HG03575 (cell line): ENCODE results near the gene DPF3.

Experiments used
- ATAC-seq: cut with Tn5 transposase; IDR thresholded peaks from one replicate; pipeline ENCODE4 v1.9.1; 2021; ENCODE audit not compliant: unreplicated experiment, insufficient number of reproducible peaks, low FRiP score; ENCODE audit errors: extremely low read depth

DPF3 gene

GRCh38 chr14:72851635-72852034, 42.3 kb downstream of the DPF3 start:
- no peak for ATAC-seq

DNA sequence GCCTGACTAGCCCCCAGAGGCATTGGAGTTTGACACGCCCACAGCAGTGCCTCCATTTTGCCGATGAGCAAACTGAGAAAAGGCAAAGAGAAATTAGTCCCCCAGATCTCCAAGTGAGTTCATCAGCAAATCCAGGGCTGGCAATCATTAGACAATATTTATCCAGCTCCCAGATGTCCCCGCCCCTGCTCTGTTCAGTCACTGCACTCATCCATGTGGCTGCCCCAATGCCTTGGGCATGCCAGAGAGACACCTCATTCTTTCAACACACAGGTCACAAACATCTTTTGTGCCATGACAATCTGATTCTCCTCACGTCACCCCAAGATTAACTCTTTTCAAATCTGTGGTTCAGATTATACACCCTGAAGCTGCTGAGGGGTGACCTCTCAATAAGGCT, 43.5 kb downstream of the DPF3 start:
- ATAC-seq, result no peak

GRCh38 chr14:72849222-72849621, 44.7 kb downstream of the DPF3 start:
- no peak for ATAC-seq

DNA sequence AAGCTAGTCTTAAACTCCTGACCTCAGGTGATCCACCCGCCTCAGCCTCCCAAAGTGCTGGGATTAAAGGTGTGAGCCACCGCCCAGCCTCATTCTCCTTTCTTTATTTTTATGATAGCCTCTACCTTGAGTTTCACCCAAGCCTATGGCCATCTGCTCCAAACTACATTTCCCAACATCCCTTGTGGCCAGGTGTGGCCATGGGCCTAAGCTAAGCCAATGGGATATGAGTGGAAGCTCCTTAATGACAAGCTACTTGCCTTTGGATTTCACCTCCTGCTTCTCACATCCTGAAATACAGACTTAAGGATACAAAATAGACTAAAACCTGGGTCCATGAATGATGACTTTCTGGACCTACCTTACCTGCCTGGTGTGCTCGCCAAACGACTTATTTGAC, 46.2 kb downstream of the DPF3 start:
- ATAC-seq, result no peak

DNA sequence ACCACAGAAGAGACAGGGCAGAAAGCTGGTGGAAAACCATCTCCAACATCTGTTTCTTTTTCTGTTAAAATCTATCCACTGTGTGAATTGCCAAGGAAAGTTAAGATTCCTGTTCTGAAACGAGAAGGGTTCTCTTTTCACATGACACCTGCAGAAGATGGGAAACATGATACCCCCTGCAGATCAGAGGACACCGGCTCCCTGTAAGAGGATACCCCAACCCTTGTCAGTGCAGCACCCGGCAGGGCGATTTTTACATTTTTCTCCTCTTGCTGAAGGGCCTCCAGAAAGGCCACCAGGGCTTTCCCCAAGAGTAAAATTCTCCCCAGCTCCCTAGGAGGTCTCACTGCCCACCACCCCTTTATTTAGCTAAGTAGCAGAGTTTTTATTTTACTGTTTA, 48.2 kb downstream of the DPF3 start:
- ATAC-seq, result no peak

GRCh38 chr14:72845196-72845595, 48.7 kb downstream of the DPF3 start:
- ATAC-seq, result no peak

DNA sequence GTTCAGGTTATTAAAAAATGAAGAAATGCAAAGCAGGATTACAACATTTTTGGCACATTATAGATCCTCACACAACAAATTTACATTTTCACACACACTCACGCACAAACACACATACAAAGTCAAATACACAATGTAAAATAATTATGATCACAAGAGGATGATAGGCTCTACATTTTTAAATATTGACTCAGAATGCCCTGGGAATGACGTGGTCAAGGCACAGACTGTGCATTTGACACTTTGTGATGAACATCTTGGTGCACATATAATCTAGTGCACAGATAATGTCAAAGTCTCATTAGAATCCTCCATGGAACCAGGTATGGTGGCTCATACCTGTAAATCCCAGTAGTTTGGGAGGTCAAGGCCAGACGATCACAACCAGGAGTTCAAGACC, 49.4 kb downstream of the DPF3 start:
- no peak for ATAC-seq

DNA sequence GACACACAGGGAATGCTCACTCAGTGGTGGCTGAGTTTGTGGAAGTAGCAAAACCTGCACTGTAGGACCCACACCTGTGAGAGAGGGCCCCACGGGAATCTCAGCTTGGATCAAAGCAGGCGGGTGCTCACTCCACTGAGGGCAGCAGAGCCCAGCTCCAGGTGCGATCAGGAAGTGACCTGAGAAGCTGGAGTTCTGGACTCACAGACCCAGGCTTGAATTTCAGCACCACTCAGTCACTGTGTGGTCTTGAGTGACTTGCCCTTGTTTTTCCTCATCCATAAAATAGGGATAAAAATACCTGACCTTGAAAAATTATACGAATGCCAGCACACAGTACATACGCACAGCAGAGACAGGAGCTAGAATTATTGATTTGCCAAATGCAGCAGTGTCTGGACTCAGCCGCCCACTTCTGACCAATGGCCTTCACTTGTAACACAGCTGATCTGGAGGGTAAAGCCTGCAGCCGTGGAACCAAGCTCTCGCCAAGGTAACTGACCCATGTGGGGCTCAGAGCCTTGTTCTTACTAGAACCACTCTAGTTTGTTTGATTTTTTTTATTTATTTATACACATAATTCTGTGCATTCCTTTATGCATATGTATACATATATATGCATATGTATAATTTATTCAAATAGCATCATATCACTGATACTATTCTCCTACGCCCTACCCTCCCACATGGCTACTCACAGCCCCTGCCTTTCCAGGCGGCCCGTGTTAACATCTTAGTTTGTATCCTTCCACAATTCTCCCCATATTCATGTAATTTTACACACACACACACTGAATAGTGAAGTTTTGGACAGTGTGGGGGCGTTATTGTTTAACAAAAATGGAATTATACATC, 53.9 kb downstream of the DPF3 start:
- ATAC-seq, result no peak

DNA sequence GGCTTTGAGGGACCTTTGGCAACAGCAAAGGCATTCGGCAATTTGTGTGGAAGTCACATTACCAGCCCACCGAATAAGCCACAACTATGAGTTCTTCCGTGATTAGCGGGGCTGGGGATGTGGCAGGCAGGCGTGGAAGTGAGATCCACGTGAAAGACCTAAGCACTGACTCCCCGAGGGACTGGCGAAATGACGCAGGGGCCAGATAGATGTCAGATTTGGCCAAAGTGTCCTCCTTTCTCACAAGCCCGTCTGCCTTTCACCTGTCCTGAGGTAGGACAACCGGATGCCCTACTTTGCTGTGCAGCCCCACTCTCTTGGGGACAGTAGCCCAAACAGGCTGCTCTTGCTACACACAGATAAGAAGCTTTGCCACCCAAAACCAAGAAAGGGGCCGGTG, 54.5 kb downstream of the DPF3 start:
- ATAC-seq, result no peak

DNA sequence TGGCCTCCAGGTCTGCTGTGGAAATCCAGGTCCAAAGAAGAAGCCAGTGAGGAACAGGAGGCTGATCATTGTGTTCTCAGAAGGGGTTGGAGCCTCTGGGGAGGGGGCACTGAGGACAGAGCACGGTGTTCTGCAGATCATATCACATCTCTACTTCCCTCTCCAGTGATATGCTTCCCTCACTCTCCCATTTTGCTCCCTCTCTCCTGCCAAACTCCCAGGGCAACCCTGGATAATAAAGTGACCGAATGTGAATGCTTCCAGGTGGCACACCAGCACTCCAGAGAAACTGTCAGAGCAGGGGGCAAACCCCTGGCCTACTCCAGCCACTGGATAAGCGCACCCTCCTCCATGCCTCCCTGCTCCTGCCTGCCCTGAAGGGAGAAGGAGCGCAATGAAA, 57.8 kb downstream of the DPF3 start:
- ATAC-seq, result no peak

- ATAC-seq, result no peak
Observed at GRCh38 chr14:72833174-72833573, 60.7 kb downstream of the DPF3 start.

DNA sequence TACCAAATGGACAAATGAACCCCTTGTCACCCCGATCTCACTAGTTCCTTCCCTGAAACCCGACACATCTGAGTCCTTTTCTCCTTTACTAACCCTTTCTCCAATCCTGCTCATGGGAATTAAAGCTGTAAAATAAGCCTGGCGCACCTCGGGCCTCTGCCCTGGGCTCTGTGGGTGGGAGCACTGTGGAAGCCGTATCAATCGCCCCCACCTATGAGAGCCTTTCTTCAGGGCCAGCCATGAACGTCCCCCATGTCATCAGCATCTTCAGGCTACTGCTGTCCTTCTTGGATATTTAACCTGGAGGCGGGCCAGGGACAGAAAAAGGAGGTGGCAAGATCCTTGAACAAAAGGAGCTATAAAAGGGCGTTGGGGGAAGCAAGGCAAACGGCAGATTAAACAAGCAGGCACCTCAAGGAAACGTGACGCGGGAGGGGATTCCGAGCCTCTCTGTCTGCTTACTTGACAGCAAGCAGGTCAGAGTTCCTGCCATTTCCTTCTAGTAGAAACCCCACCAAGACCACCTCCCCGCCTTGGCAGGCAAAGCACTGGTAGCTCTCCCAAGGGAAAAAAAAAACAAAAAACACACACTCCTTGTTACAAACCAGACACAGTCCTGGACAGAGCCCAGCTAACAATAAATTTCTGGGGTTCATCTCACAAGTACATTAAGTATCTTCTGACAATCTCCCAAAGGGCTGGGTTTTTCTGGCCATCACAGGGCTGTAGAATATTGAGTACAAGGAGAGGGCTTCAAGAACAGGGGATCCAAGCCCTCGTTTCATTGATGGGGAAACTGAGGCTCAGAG, 62.9 kb downstream of the DPF3 start:
- ATAC-seq, result no peak

DNA sequence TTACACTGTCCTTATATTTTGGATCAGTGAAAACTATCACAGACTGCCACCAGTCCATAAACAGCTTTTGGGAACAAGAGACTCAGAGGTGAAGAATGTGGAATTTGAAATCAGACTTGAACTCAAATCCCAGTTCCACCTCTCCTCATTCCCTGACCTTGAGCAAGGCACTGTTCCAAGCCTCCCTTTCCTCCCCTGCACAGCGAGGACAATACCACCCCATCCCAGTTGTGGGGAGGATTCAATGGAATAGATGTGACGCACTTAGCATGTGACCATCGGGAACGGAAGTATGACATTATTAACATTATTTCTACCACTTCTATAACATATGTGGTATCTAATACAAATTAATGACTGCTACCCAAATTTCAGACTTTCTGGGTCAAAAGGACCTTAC, 63.5 kb downstream of the DPF3 start:
- no peak for ATAC-seq

GRCh38 chr14:72828604-72829003, 65.3 kb downstream of the DPF3 start:
- no peak for ATAC-seq

GRCh38 chr14:72826039-72826438, 67.9 kb downstream of the DPF3 start:
- no peak for ATAC-seq

DNA sequence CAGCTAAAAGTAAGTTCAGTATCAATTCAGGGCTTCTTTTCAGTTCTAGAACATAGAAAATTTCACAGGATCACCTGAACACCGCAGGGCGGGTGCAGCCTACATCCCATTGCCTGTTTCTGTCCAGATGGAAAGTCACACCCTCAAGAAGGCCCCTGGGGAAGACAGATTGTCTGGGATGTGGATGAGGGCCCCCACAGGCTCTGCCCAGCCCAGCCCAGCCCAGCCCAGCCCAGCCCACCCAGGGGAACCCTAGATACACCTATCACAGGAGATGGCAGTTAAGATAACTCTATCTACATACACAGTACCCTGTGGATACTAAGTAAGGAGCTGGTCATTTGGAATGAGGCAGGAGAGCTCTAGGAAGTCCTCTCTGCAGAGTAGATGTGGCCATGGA, 68.4 kb downstream of the DPF3 start:
- ATAC-seq, result no peak

GRCh38 chr14:72824051-72824450, 69.8 kb downstream of the DPF3 start:
- no peak for ATAC-seq

DNA sequence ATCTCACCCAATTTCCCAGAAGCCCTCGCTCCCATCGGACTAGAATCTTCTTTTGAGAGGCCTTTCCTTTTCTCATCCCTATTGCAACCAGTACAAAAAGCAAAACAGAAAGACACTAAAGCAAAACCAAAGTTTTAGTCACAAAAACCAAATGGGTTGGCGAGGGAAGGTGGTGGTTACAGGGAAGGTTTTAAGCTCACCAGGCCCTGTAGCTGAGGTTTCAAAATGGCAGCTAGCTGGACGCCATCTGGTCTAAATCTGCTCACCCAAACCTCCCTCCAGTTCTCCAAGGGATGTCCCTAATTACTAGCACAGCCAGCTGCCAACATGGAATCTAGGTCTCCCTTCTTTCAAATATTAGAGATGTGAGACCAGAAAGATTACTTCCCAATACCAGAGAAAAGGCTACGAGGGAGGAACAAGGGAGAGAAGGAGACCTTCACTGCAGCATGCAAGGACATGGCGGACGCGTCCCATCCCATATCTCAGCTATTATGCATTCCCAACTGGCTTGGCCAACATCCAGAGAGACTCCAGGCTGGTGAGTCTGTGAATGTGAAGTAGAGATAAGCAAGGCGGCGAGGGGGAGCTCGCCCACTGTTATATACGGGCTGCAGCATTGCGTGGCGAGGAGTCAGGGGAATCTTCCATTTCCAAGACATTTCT, 70.8 kb downstream of the DPF3 start:
- ATAC-seq, result no peak

DNA sequence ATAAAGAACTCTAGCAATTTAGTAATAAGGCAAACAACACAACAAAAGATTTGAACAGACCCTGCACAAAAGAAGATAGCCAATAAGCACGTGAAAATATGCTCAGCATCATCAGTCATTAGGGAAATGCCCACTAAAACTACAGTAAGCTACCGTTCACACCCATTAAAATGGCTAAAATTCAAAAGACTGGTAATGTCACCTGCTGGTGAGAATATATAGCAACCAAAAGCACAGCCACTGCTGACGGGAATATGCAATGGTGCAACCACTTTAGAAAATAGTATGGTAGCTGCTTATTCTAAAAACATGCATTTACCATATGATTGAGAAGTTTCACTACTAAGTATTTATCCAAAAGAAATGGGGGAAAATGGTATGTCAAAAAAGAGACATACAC, 74.9 kb downstream of the DPF3 start:
- ATAC-seq, result no peak

DNA sequence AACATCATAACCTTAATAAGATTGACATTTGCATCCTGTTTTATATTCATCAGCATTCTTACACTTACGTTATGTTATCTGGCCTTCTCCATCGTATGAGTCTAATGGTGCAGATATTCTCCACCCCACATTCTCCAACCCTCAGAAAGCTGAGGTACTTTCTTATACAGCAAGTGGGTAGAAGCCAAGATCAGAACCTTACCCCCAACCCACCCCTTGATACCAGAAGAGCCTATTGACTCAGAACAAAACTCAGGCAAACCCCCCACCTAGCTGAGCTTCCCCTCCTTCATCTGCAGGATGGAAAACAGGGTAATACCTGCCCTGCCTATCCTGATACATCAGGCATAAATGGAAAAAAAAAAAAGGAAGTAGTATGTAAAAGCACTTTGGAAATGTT, 77.6 kb downstream of the DPF3 start:
- ATAC-seq, result no peak
